DND-41 (cell line): Measurements from ENCODE around the gene NSMF.

Source experiments
- ATAC-seq: fragments of 200-7000 bp; cut with Tn5 transposase; 3 replicates; pipeline ENCODE4 v1.9.1; 2021; ENCODE audit warnings: low read depth; ENCODE audit not compliant: insufficient read depth
- DNase-seq: peaks from one replicate; pipeline ENCODE4 v3.0.0-alpha.2; 2020
- H2AFZ ChIP-seq: 2 replicates; pipeline ENCODE4 v1.6.0; 2012; ENCODE audit warnings: low read depth, low read length
- H3K27ac ChIP-seq: 2 replicates; pipeline ENCODE4 v1.5.1; 2012; ENCODE audit warnings: low read length, inconsistent platforms
- H3K27me3 ChIP-seq: fragments of 200-600 bp; sonication (generic); 2 replicates; pipeline ENCODE4 v1.6.0; 2012; ENCODE audit warnings: low read length, mild to moderate bottlenecking, inconsistent platforms; ENCODE audit not compliant: insufficient read depth, poor library complexity
- H3K36me3 ChIP-seq: 2 replicates; pipeline ENCODE4 v1.5.1; 2012; ENCODE audit warnings: low read length, inconsistent platforms; ENCODE audit not compliant: insufficient read depth
- H3K4me1 ChIP-seq: 2 replicates; pipeline ENCODE4 v1.5.1; 2012; ENCODE audit warnings: mild to moderate bottlenecking, low read length; ENCODE audit not compliant: insufficient read depth
- H3K4me2 ChIP-seq: 2 replicates; pipeline ENCODE4 v1.6.0; 2012; ENCODE audit warnings: mild to moderate bottlenecking, moderate library complexity, low read length, inconsistent platforms; ENCODE audit not compliant: insufficient read depth
- H3K4me3 ChIP-seq, 2 experiments: fragments of 200-600 bp in 1 of 2; shearing (Covaris generic) in 1 of 2; 2 replicates each; pipeline ENCODE4 v1.5.1; 2012 to 2016; ENCODE audit warnings: inconsistent platforms in 2 of 2, low read length in 2 of 2, mild to moderate bottlenecking in 2 of 2, low read depth in 1 of 2, moderate library complexity in 1 of 2
- H3K79me2 ChIP-seq: 2 replicates; pipeline ENCODE4 v1.6.0; 2012; ENCODE audit warnings: low read length, inconsistent platforms; ENCODE audit not compliant: insufficient read depth
- H3K9ac ChIP-seq: 2 replicates; pipeline ENCODE4 v1.6.0; 2012; ENCODE audit warnings: low read depth, mild to moderate bottlenecking, inconsistent platforms, low read length, moderate library complexity
- H3K9me3 ChIP-seq: 2 replicates; pipeline ENCODE4 v1.5.1; 2012; ENCODE audit warnings: low read length, moderate library complexity, mild to moderate bottlenecking, inconsistent platforms; ENCODE audit not compliant: insufficient read depth, severe bottlenecking
- H4K20me1 ChIP-seq: 2 replicates; pipeline ENCODE4 v1.6.0; 2012; ENCODE audit warnings: low read length; ENCODE audit not compliant: insufficient read depth
- EZH2 ChIP-seq: IDR thresholded peaks from 3 replicates; pipeline ENCODE4 v1.6.1; 2012; ENCODE audit warnings: borderline replicate concordance, low read depth, mild to moderate bottlenecking, moderate library complexity, low read length, inconsistent platforms; ENCODE audit not compliant: severe bottlenecking
- TF ChIP-seq, protein P1 (sequence below): IDR thresholded peaks from 2 replicates; pipeline ENCODE4 v1.5.1; 2012; ENCODE audit warnings: borderline replicate concordance, low read length, moderate library complexity, mild to moderate bottlenecking; ENCODE audit not compliant: poor library complexity, severe bottlenecking; ENCODE audit errors: extremely low read depth

NSMF gene

DNA sequence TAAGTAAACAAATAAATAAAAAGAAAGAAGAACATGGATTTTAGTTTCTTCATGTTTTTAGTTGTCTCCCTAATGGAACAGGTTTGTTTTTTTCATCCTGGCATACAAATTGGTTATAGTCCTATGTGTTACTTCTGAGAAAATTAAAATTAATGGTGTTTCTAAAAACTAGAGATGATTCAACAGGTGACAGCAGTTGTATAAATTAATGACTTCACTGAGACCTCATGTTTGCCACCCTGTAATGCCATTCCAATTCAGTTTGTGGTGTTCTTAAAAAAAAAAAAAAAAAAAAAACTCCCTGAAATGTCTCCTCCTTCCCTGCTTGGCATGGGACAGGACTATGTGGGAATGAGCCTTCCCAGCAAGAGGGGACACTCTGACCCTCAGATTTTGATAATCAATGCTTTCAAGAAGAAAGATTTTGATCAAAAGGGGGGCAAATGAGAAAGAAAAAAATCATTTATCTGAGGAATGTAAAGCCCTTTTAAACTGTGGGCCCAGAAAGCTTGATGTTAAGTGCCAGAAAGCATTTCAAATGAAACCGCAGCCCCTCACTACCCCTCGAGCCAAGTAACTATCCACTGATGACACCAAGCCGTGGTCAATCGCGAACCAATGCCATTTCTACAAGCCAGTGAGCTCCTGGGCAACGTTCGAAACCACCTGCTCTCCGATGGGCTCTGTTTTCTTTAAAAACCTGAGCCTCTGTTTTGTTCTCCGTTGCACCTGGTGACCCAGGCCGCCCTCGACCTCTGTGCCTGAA is 37.1 kb downstream of the NSMF start:
- no peak overlapping the region for H3K4me3 ChIP-seq
- no peaks in the 10 kb centered on the region for H3K36me3 ChIP-seq
- H3K4me1 ChIP-seq, result no peaks in the 10 kb centered on the region
- H3K9ac ChIP-seq, result no peak overlapping the region
- no peak for TF ChIP-seq EZH2
- TF ChIP-seq, protein P1, sequence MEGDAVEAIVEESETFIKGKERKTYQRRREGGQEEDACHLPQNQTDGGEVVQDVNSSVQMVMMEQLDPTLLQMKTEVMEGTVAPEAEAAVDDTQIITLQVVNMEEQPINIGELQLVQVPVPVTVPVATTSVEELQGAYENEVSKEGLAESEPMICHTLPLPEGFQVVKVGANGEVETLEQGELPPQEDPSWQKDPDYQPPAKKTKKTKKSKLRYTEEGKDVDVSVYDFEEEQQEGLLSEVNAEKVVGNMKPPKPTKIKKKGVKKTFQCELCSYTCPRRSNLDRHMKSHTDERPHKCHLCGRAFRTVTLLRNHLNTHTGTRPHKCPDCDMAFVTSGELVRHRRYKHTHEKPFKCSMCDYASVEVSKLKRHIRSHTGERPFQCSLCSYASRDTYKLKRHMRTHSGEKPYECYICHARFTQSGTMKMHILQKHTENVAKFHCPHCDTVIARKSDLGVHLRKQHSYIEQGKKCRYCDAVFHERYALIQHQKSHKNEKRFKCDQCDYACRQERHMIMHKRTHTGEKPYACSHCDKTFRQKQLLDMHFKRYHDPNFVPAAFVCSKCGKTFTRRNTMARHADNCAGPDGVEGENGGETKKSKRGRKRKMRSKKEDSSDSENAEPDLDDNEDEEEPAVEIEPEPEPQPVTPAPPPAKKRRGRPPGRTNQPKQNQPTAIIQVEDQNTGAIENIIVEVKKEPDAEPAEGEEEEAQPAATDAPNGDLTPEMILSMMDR, result no peak
- H3K4me2 ChIP-seq, result no peak overlapping the region
- ATAC-seq (no peak), DNase-seq (no peak)
- no peaks in the 10 kb centered on the region for H3K79me2 ChIP-seq
- no peaks in the 10 kb centered on the region for H3K9me3 ChIP-seq
- no peak overlapping the region for H3K27ac ChIP-seq
- H2AFZ ChIP-seq, result no peak overlapping the region
- no peaks in the 10 kb centered on the region for H3K27me3 ChIP-seq
- H4K20me1 ChIP-seq, result no peaks in the 10 kb centered on the region

DNA sequence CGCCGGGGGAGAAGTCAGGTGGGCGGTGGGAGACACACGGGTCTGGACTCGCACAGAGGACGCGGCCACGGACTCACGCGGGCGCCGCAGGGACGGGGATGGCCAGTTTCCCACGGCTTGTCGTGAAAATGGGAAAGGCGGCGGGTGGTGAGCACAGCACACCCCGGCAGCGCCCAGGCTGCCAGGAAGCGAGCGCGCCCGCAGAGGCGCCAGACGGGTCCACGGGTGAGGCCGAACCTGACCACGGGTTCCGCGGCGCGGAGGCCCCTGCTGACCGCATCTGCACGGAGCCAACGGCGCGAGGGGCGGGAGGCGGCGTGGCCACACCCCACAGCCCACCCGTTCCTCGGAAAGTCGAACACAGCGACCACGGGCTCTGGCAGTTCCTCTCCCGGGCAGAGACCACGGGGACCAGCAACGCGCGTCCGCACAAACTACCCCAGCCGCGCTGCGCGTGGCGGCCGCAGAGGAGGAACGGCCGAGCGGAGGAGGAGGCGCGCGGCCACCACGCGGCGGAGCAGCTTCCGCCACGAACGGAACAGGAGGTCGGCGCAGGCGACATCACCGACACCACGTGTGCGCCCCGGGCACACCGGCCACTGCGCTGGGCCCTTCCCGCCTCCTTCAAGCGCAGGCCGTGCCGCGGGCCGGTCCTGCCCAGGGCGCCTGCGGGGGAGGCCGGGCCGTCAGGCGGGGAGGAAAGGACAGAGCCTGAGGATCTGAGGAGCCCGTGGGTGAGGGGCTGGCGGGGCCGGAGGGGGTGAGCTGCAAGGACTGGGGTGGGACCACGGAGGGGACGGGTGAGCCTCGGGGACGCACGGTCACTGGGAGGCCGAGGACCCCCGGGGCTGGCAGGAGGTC is 41.7 kb downstream of the NSMF start:
- Histone ChIP-seq H3K4me2 (no peak overlapping the region), H3K27me3 (no peaks in the 10 kb centered on the region), H3K27ac (no peak overlapping the region), H3K36me3 (no peaks in the 10 kb centered on the region), H3K9ac (no peak overlapping the region), H4K20me1 (no peaks in the 10 kb centered on the region), H3K9me3 (no peaks in the 10 kb centered on the region), H2AFZ (no peak overlapping the region), H3K4me1 (no peaks in the 10 kb centered on the region), H3K79me2 (no peaks in the 10 kb centered on the region), H3K4me3 (no peak overlapping the region)
- DNase-seq (no peak), ATAC-seq (no peak)
- TF ChIP-seq EZH2, result no peak
- TF ChIP-seq, protein P1, result no peak

DNA sequence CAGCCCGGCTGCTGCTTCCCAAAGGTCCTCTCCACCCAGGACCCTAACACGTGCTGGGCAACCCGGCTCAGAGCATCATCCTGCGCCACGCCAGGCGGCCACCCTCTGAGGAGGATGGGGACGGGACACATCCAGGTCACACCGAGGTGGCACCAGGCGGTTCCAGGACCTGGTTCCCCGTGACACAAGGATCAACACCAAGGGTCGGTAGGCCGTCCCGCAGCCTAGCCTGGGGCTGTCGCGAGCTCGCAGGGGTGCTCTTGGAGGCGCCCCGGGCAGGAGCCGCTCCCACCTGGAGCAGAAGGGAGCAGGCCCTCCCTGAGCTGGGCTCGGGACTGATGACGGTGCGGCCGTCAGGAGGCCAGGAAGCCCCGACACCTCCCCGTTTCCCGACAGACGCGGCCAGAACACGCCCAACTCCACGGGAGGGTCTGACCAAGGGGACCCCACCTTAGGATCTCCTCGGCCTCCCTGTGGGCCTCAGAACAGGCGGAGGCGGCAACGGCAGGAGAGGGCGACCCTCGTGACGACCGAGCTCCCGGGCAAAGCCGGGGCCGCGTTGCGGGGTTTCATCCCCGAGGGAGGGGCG is 42.5 kb downstream of the NSMF start:
- no peak overlapping the region for H3K4me2 ChIP-seq
- ATAC-seq, result no peak
- H3K27ac ChIP-seq, result no peak overlapping the region
- no peaks in the 10 kb centered on the region for H3K9me3 ChIP-seq
- H3K9ac ChIP-seq, result no peak overlapping the region
- no peak overlapping the region for H2AFZ ChIP-seq
- no peaks in the 10 kb centered on the region for H3K27me3 ChIP-seq
- H3K4me1 ChIP-seq, result no peaks in the 10 kb centered on the region
- no peaks in the 10 kb centered on the region for H4K20me1 ChIP-seq
- no peak for DNase-seq
- H3K36me3 ChIP-seq, result no peaks in the 10 kb centered on the region
- H3K4me3 ChIP-seq, result no peak overlapping the region
- no peaks in the 10 kb centered on the region for H3K79me2 ChIP-seq
- TF ChIP-seq, protein P1, result no peak
- no peak for TF ChIP-seq EZH2
